ENCODE measurements around the gene INKA1. TPM values are rescaled to one million over a fixed set of nuclear protein-coding genes. Genes with fewer than 3 reads are reported as not detected.

Gene INKA1
- total RNA-seq = 4.5 and 5.1 TPM in 2 replicates
- 5.8 and 6.2 TPM in 2 replicates for polyA plus RNA-seq

DNA sequence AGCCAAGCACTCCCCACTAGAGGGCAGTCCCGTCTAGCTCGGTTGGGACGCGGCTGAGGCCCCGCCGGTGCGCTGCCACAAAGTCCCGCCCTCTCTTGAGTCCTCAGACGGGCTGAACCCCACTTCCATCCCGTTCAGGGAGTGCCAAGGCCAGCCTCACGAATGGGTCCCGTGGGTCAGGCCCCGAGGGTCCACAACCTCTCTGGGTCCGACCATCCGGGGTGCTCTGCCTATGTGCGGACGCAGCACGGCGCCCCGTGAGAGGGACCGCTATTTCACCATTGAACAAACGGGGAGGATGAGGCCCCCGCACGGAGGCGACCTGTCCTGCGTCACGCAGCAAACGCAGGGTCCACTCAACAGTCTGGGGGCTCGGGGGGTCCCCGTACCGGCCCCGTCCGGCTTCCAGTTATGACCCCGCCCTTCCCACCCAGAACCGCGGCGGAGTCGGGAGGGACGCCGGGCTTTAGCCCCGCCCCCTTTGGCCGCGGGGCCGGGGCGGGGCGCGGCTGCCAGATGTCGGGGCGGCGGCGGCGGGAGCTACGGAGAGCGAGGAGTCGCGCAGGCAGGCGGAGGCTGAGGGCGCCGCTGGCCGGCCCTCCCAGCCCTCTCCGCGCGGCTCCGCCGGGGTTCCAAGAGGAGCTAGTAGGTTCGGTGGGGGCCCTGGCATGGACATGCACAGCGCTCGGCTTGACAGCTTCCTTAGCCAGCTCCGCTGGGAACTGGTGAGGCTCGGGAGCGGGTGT, at the start of gene INKA1:
INKA1 (plus strand) TSS at position 543 of the 746 bp plus-strand sequence; CDS start at position 675, 132 bp downstream.
- peaks cover 13% of the 10 kb centered on the region for H3K27me3 ChIP-seq
- peak within 1 kb of the TSS; percentile 100 for H2AFZ ChIP-seq
- TF ChIP-seq CTCF (IDR thresholded peaks at IDR 0.05; ENCODE audit: poor library complexity) = peak; percentile 92
- no peak for TF ChIP-seq EZH2 (IDR thresholded peaks at IDR 0.05; ENCODE audit: borderline replicate concordance)
- TF ChIP-seq EZH2phosphoT487 (IDR thresholded peaks at IDR 0.05; ENCODE audit: low read depth, severe bottlenecking, unreplicated experiment) = no peak
- H3K36me3 ChIP-seq (replicated peaks; ENCODE audit: insufficient read depth, low read depth) = no peaks in the 10 kb centered on the region
- no peaks in the 10 kb centered on the region for H3K9me2 ChIP-seq (replicated peaks; ENCODE audit: insufficient read depth)
- peak within 1 kb of the TSS; percentile 83 for H3K4me3 ChIP-seq
- H3K4me2 ChIP-seq = peak within 1 kb of the TSS; percentile 97
- no peaks in the 10 kb centered on the region for H3K9me3 ChIP-seq (ENCODE audit: low read depth)
- WGBS (ENCODE audit: low lambda C conversion rate, missing lambda C conversion rate) = 2% methylated on average over 37 of the region's 71 CpGs
- no peaks in the 10 kb centered on the region for H4K20me1 ChIP-seq (ENCODE audit: insufficient read depth, poor library complexity, severe bottlenecking)
- peaks cover 7% of the 10 kb centered on the region for H3K79me2 ChIP-seq
- H3K4me1 ChIP-seq (ENCODE audit: insufficient read depth) = peaks cover 21% of the 10 kb centered on the region
- DNase-seq (ENCODE audit: low spot score) = peak; percentile 95
- peak within 1 kb of the TSS; percentile 95 for H3K27ac ChIP-seq

DNA sequence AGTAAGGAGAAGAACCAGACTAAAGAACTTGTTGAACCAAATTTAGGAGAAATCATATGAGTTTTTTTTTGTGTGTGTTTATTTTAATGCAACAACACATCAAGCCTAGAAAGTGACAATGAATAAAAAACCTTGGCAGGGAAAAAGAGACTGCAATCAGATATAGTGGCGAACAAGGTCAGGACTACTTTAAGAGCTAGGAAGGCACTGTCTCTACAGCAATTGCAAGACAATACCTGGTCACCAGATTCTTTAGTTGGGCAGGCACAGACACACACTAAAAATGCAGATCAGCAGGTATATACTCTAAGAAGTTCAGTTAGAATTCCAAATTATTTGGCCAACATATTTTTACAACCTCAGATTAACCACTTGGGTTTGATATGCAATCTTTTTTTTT, 48.5 kb upstream of the INKA1 start:
- TF ChIP-seq EZH2 (IDR thresholded peaks at IDR 0.05; ENCODE audit: borderline replicate concordance) (no peak), EZH2phosphoT487 (IDR thresholded peaks at IDR 0.05; ENCODE audit: low read depth, severe bottlenecking, unreplicated experiment) (no peak), CTCF (IDR thresholded peaks at IDR 0.05; ENCODE audit: poor library complexity) (no peak)
- H3K9me2 ChIP-seq (replicated peaks; ENCODE audit: insufficient read depth) = no peaks in the 10 kb centered on the region
- H3K4me3 ChIP-seq = no peak overlapping the region
- H4K20me1 ChIP-seq (ENCODE audit: insufficient read depth, poor library complexity, severe bottlenecking) = peaks cover 47% of the 10 kb centered on the region
- no peak for DNase-seq (ENCODE audit: low spot score)
- H3K27ac ChIP-seq = no peak overlapping the region
- no peaks in the 10 kb centered on the region for H3K36me3 ChIP-seq (replicated peaks; ENCODE audit: insufficient read depth, low read depth)
- peaks cover 94% of the 10 kb centered on the region for H3K79me2 ChIP-seq
- H2AFZ ChIP-seq = no peak overlapping the region
- H3K27me3 ChIP-seq = no peaks in the 10 kb centered on the region
- 100% methylated on average over 1 of the region's 1 CpG for WGBS (ENCODE audit: low lambda C conversion rate, missing lambda C conversion rate)
- H3K9me3 ChIP-seq (ENCODE audit: low read depth) = no peaks in the 10 kb centered on the region
- no peak overlapping the region for H3K4me2 ChIP-seq
- H3K4me1 ChIP-seq (ENCODE audit: insufficient read depth) = peaks cover 6% of the 10 kb centered on the region

- no peaks in the 10 kb centered on the region for H3K9me2 ChIP-seq (replicated peaks; ENCODE audit: insufficient read depth)
- H3K36me3 ChIP-seq (replicated peaks; ENCODE audit: insufficient read depth, low read depth) = no peaks in the 10 kb centered on the region
- H3K4me2 ChIP-seq = no peak overlapping the region
- TF ChIP-seq EZH2phosphoT487 (IDR thresholded peaks at IDR 0.05; ENCODE audit: low read depth, severe bottlenecking, unreplicated experiment) (no peak), CTCF (IDR thresholded peaks at IDR 0.05; ENCODE audit: poor library complexity) (no peak), EZH2 (IDR thresholded peaks at IDR 0.05; ENCODE audit: borderline replicate concordance) (no peak)
- H4K20me1 ChIP-seq (ENCODE audit: insufficient read depth, poor library complexity, severe bottlenecking) = peaks cover 50% of the 10 kb centered on the region
- no peak overlapping the region for H3K4me3 ChIP-seq
- no peak for DNase-seq (ENCODE audit: low spot score)
- no peaks in the 10 kb centered on the region for H3K9me3 ChIP-seq (ENCODE audit: low read depth)
- no peaks in the 10 kb centered on the region for H3K27me3 ChIP-seq
- peaks cover 96% of the 10 kb centered on the region for H3K79me2 ChIP-seq
- WGBS (ENCODE audit: low lambda C conversion rate, missing lambda C conversion rate) = 73% methylated on average over 1 of the region's 1 CpG
- H3K27ac ChIP-seq = no peak overlapping the region
- H2AFZ ChIP-seq = no peak overlapping the region
- H3K4me1 ChIP-seq (ENCODE audit: insufficient read depth) = peaks cover 6% of the 10 kb centered on the region
Measured at GRCh38 chr3:49756036-49756435, 47.0 kb upstream of the INKA1 start.

Data from hepatocyte (in vitro differentiated cells).